ENCODE data around the gene SUSD1.

Gene SUSD1

GRCh38 chr9:112059966-112060320 is 115.2 kb downstream of the SUSD1 start (continued):
- TF ChIP-seq ZBTB7A (tag by site-specific recombination; IDR thresholded peaks at IDR 0.05; ENCODE audit: low read depth), result no peak
- TF ChIP-seq SP3 (tag by site-specific recombination; IDR thresholded peaks at IDR 0.05), result no peak
- no peak for TF ChIP-seq MZF1 (tag by site-specific recombination; IDR thresholded peaks at IDR 0.05; ENCODE audit: borderline replicate concordance)
- no peak for TF ChIP-seq ZNF513 (tag by site-specific recombination; IDR thresholded peaks at IDR 0.05)
- TF ChIP-seq ZNF645 (tag by site-specific recombination; IDR thresholded peaks at IDR 0.05), result no peak
- TF ChIP-seq ZNF335 (tag by site-specific recombination; conservative IDR thresholded peaks at IDR 0.05), result no peak
- TF ChIP-seq HIC1 (tag by site-specific recombination; IDR thresholded peaks at IDR 0.05), result no peak
- TF ChIP-seq ZNF423 (tag by site-specific recombination; IDR thresholded peaks at IDR 0.05), result no peak
- no peak for TF ChIP-seq ZNF548 (tag by site-specific recombination; IDR thresholded peaks at IDR 0.05)

GRCh38 chr9:112059145-112059965 is 115.7 kb downstream of the SUSD1 start:
- ChIA-PET CTCF (interaction anchor here (0.6 kb wide), 1 partner anchor 11 kb away, joined by 3 read pairs; no protein-coding TSS in a partner anchor), POLR2A (no interaction called here)
- Histone ChIP-seq H3K4me3 (ENCODE audit: low read depth, low read length) (no peak overlapping the region), H3K27ac (ENCODE audit: extremely low read depth, low read depth, low read length) (no peak overlapping the region), H3K36me3 (ENCODE audit: control insufficient read depth in 2 of 2, insufficient read depth in 1 of 2, low read length in 2 of 2) (peaks cover 0 to 7% of the 10 kb centered on the region in 2 experiments; a peak in 1 of 3 replicates), H3K9me3 (ENCODE audit: control insufficient read depth, insufficient read depth, low read depth, low read length) (no peaks in the 10 kb centered on the region), H3K4me1 (ENCODE audit: control insufficient read depth, insufficient read depth, low read length) (no peaks in the 10 kb centered on the region)
- TF ChIP-seq KLF1 (tag by site-specific recombination; IDR thresholded peaks at IDR 0.05), result no peak
- TF ChIP-seq ZNF707 (tag by site-specific recombination; IDR thresholded peaks at IDR 0.05), result no peak
- TF ChIP-seq ZNF324 (tag by site-specific recombination; IDR thresholded peaks at IDR 0.05), result no peak
- no peak for TF ChIP-seq ZNF157 (tag by site-specific recombination; IDR thresholded peaks at IDR 0.05)
- no peak for TF ChIP-seq SP7 (tag by site-specific recombination; IDR thresholded peaks at IDR 0.05)
- TF ChIP-seq PRDM4 (tag by site-specific recombination; IDR thresholded peaks at IDR 0.05), result no peak

- TF ChIP-seq PRDM10 (tag by site-specific recombination; IDR thresholded peaks at IDR 0.05) (no peak), ZBTB20 (tag by site-specific recombination; IDR thresholded peaks at IDR 0.05) (no peak), ZNF585B (tag by site-specific recombination; IDR thresholded peaks at IDR 0.05) (no peak)
- CTCF ChIA-PET, result interaction anchor here (0.7 kb wide), 1 partner anchor 18 kb away, joined by 3 read pairs; no protein-coding TSS in a partner anchor
- no peaks in the 10 kb centered on the region for H3K4me1 ChIP-seq (ENCODE audit: control insufficient read depth, insufficient read depth, low read length)
- no peaks in the 10 kb centered on the region for H3K9me3 ChIP-seq (ENCODE audit: control insufficient read depth, insufficient read depth, low read depth, low read length)
- H3K36me3 ChIP-seq (ENCODE audit: control insufficient read depth in 2 of 2, insufficient read depth in 1 of 2, low read length in 2 of 2), result peaks cover 0 to 7% of the 10 kb centered on the region in 2 experiments; a peak in 1 of 3 replicates
- POLR2A ChIA-PET, result no interaction called here
- no peak overlapping the region for H3K4me3 ChIP-seq (ENCODE audit: low read depth, low read length)
- no peak overlapping the region for H3K27ac ChIP-seq (ENCODE audit: extremely low read depth, low read depth, low read length)
These were observed 118.1 kb downstream of the SUSD1 start for GRCh38 chr9:112056996-112057395.

Data from HEK293 (cell line).